Astrocyte (in vitro differentiated cells and primary cell): Measurements from ENCODE around the gene TBXAS1. TPM values are rescaled to one million over a fixed set of nuclear protein-coding genes. Genes with fewer than 3 reads are reported as not detected.
A peak's percentile ranks its signal among the peaks of the same experiment; 100 is the strongest.

Experiments used
- DNase-seq: peaks from one replicate; pipeline ENCODE4 v3.0.0-alpha.2; 2010; ENCODE audit warnings: low read depth
- FAIRE-seq: peaks from 2 replicates; lab custom pipeline; 2011; peaks lifted over from hg19 to GRCh38; lab: Jason Lieb, UNC
- H2AFZ ChIP-seq: 2 replicates; pipeline ENCODE4 v1.6.0; 2012; ENCODE audit warnings: low read depth, low read length, inconsistent platforms
- H3K27ac ChIP-seq: 2 replicates; pipeline ENCODE4 v1.5.1; 2011; ENCODE audit warnings: low read depth, low read length, inconsistent platforms
- H3K27me3 ChIP-seq: 2 replicates; pipeline ENCODE4 v1.6.0; 2011; ENCODE audit warnings: low read length, inconsistent platforms; ENCODE audit not compliant: insufficient read depth
- H3K36me3 ChIP-seq: 2 replicates; pipeline ENCODE4 v1.5.1; 2011; ENCODE audit warnings: low read length, inconsistent platforms; ENCODE audit not compliant: insufficient read depth
- H3K4me1 ChIP-seq: 2 replicates; pipeline ENCODE4 v1.5.1; 2011; ENCODE audit warnings: low read length, inconsistent platforms; ENCODE audit not compliant: insufficient read depth
- H3K4me2 ChIP-seq: 2 replicates; pipeline ENCODE4 v1.6.0; 2012; ENCODE audit warnings: low read length, inconsistent platforms
- H3K4me3 ChIP-seq: 2 replicates; pipeline ENCODE4 v1.5.1; 2011; ENCODE audit warnings: low read depth, mild to moderate bottlenecking, low read length, inconsistent platforms; ENCODE audit not compliant: insufficient read depth
- H3K79me2 ChIP-seq: 2 replicates; pipeline ENCODE4 v1.6.0; 2012; ENCODE audit warnings: mild to moderate bottlenecking, low read length, inconsistent platforms; ENCODE audit not compliant: insufficient read depth
- H3K9ac ChIP-seq: 2 replicates; pipeline ENCODE4 v1.6.0; 2012; ENCODE audit warnings: mild to moderate bottlenecking, low read length, inconsistent platforms
- H3K9me3 ChIP-seq: 2 replicates; pipeline ENCODE4 v1.5.1; 2012; ENCODE audit warnings: low read depth, mild to moderate bottlenecking, low read length, inconsistent platforms; ENCODE audit not compliant: insufficient read depth
- H4K20me1 ChIP-seq: 2 replicates; pipeline ENCODE4 v1.6.0; 2012; ENCODE audit warnings: low read length, inconsistent platforms; ENCODE audit not compliant: insufficient read depth
- H3K27ac Mint-ChIP-seq: one replicate; pipeline ENCODE4 v1.8.0; 2021; ENCODE audit warnings: mild to moderate bottlenecking, mixed read lengths; ENCODE audit not compliant: unreplicated experiment
- H3K27me3 Mint-ChIP-seq: one replicate; pipeline ENCODE4 v1.8.0; 2021; ENCODE audit warnings: low read depth, mixed read lengths; ENCODE audit not compliant: unreplicated experiment
- H3K36me3 Mint-ChIP-seq: one replicate; pipeline ENCODE4 v1.8.0; 2021; ENCODE audit warnings: low read depth, mixed read lengths; ENCODE audit not compliant: unreplicated experiment
- H3K4me1 Mint-ChIP-seq: one replicate; pipeline ENCODE4 v1.8.0; 2021; ENCODE audit warnings: low read depth, mixed read lengths; ENCODE audit not compliant: unreplicated experiment
- H3K4me3 Mint-ChIP-seq: one replicate; pipeline ENCODE4 v1.8.0; 2021; ENCODE audit warnings: mild to moderate bottlenecking, moderate library complexity, mixed read lengths; ENCODE audit not compliant: unreplicated experiment
- H3K9me3 Mint-ChIP-seq: one replicate; pipeline ENCODE4 v1.8.0; 2021; ENCODE audit warnings: mild to moderate bottlenecking, mixed read lengths; ENCODE audit not compliant: unreplicated experiment
- EZH2 ChIP-seq: IDR thresholded peaks from 2 replicates; pipeline ENCODE4 v1.6.1; 2012; ENCODE audit warnings: mild to moderate bottlenecking, low read length, inconsistent platforms; ENCODE audit not compliant: insufficient read depth
- total RNA-seq: library from RNA; stranded (reverse); gene quantifications from 2 replicates; pipeline ENCODE4 v1.2.1, GENCODE V29; 2021
- TF ChIP-seq, protein P1 (sequence below): IDR thresholded peaks from 2 replicates; pipeline ENCODE4 v1.5.1; 2011; ENCODE audit warnings: low read depth, mild to moderate bottlenecking, inconsistent platforms, low read length, moderate library complexity; ENCODE audit not compliant: insufficient read depth

The TBXAS1 gene
- total RNA-seq, 1 donor from 2014 or later, result 1.1 TPM

DNA sequence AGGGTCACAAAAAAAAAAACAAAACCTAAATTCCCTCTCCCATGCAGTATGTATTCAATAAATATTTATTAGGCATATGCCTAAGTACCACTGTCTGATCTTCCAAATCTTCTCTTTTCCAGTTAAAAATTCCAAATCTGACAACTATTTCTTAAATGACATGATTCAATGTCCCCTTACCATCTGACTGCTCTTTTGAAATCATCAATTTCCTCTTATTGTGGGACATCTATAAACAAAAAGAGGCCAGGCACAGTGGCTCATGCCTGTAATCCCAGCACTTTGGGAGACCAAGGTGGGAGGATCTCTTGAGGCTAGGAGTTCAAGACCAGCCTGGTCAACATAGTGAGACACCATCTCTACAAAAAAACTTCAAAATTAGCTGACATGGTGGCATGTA is 103.5 kb downstream of the TBXAS1 start:
- no peaks in the 10 kb centered on the region for H3K36me3 ChIP-seq
- H3K9ac ChIP-seq, result no peak overlapping the region
- H3K36me3 Mint-ChIP-seq, result no peaks in the 10 kb centered on the region
- no peaks in the 10 kb centered on the region for H3K9me3 ChIP-seq
- H3K4me1 ChIP-seq, result no peaks in the 10 kb centered on the region
- H3K27ac ChIP-seq, result no peak overlapping the region
- no peak overlapping the region for H3K4me2 ChIP-seq
- FAIRE-seq, result no peak
- H3K4me3 ChIP-seq, result no peak overlapping the region
- peaks cover 8% of the 10 kb centered on the region for H3K4me1 Mint-ChIP-seq
- no peaks in the 10 kb centered on the region for H4K20me1 ChIP-seq
- H3K79me2 ChIP-seq, result no peaks in the 10 kb centered on the region
- no peak overlapping the region for H2AFZ ChIP-seq
- DNase-seq, result no peak
- H3K27ac Mint-ChIP-seq, result no peak overlapping the region
- H3K27me3 ChIP-seq, result no peaks in the 10 kb centered on the region
- no peak for TF ChIP-seq EZH2
- TF ChIP-seq, protein P1, sequence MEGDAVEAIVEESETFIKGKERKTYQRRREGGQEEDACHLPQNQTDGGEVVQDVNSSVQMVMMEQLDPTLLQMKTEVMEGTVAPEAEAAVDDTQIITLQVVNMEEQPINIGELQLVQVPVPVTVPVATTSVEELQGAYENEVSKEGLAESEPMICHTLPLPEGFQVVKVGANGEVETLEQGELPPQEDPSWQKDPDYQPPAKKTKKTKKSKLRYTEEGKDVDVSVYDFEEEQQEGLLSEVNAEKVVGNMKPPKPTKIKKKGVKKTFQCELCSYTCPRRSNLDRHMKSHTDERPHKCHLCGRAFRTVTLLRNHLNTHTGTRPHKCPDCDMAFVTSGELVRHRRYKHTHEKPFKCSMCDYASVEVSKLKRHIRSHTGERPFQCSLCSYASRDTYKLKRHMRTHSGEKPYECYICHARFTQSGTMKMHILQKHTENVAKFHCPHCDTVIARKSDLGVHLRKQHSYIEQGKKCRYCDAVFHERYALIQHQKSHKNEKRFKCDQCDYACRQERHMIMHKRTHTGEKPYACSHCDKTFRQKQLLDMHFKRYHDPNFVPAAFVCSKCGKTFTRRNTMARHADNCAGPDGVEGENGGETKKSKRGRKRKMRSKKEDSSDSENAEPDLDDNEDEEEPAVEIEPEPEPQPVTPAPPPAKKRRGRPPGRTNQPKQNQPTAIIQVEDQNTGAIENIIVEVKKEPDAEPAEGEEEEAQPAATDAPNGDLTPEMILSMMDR, result no peak
- no peak overlapping the region for H3K4me3 Mint-ChIP-seq
- H3K9me3 Mint-ChIP-seq, result peaks cover 2% of the 10 kb centered on the region
- peaks cover 4% of the 10 kb centered on the region for H3K27me3 Mint-ChIP-seq

DNA sequence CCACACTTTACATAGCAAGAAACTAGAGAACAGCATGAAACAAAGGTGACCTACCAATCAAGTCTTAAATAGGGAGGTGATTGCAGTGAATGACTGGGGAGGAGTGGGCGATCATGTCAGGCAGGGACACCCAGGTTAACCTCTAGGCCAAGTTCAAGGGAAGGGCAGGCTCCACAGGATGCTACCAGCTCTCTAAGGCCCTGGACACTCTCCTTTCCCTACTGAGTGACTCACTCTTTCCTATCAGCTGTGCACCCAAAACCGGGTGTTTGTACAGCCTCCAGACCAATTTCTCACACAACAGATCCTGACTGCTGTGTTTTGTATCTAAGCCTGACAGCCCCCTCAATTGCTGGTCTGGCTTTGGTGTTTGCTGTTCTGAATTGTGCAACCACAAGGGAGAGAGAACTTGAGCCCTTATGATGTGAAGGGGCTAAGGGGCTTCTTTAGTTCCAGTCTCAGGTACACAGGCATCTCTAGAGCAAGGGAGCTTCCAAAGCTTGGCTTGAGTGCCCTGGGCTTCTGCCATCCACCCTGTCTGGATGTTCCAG is 107.8 kb downstream of the TBXAS1 start:
- no peak overlapping the region for H3K27ac ChIP-seq
- peaks cover 5% of the 10 kb centered on the region for H3K27me3 ChIP-seq
- no peak for FAIRE-seq
- no peaks in the 10 kb centered on the region for H3K9me3 ChIP-seq
- no peak overlapping the region for H2AFZ ChIP-seq
- Mint-ChIP-seq H3K9me3 (no peaks in the 10 kb centered on the region), H3K4me3 (no peak overlapping the region), H3K36me3 (no peaks in the 10 kb centered on the region), H3K27me3 (peaks cover 18% of the 10 kb centered on the region), H3K27ac (no peak overlapping the region), H3K4me1 (peaks cover 5% of the 10 kb centered on the region)
- no peaks in the 10 kb centered on the region for H4K20me1 ChIP-seq
- H3K4me3 ChIP-seq, result no peak overlapping the region
- H3K4me1 ChIP-seq, result no peaks in the 10 kb centered on the region
- no peak overlapping the region for H3K4me2 ChIP-seq
- H3K9ac ChIP-seq, result no peak overlapping the region
- H3K79me2 ChIP-seq, result no peaks in the 10 kb centered on the region
- H3K36me3 ChIP-seq, result no peaks in the 10 kb centered on the region
- TF ChIP-seq EZH2, result no peak
- TF ChIP-seq, protein P1, result no peak
- DNase-seq, result peak; percentile 86

DNA sequence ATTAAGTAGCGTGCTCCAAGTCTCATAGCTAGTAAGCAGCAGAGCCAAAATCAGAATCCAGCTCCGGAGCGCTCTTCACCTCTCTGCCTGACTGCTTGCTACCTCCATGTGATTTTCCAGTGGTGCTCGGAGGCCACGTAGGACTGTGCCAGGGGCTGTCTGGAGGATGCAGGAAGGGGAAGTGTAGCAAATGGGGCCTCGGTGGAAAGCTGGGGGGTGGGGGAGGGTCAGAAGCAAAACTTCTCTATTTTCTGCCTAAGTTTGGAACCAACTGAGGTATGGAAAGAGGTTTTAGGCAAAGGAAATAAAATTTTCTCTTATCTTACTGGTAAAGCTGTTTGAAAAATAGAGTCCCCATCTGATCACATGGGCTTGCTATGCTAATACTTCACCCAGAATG is 108.7 kb downstream of the TBXAS1 start:
- FAIRE-seq, result no peak
- H3K4me2 ChIP-seq, result no peak overlapping the region
- Mint-ChIP-seq H3K36me3 (no peaks in the 10 kb centered on the region), H3K4me1 (peaks cover 5% of the 10 kb centered on the region), H3K27ac (no peak overlapping the region), H3K9me3 (no peaks in the 10 kb centered on the region), H3K27me3 (peaks cover 18% of the 10 kb centered on the region), H3K4me3 (no peak overlapping the region)
- no peaks in the 10 kb centered on the region for H4K20me1 ChIP-seq
- peaks cover 5% of the 10 kb centered on the region for H3K27me3 ChIP-seq
- no peaks in the 10 kb centered on the region for H3K36me3 ChIP-seq
- no peak for TF ChIP-seq EZH2
- TF ChIP-seq, protein P1, result no peak
- no peak overlapping the region for H3K4me3 ChIP-seq
- no peak overlapping the region for H2AFZ ChIP-seq
- DNase-seq, result no peak
- no peak overlapping the region for H3K27ac ChIP-seq
- no peaks in the 10 kb centered on the region for H3K79me2 ChIP-seq
- no peaks in the 10 kb centered on the region for H3K4me1 ChIP-seq
- H3K9ac ChIP-seq, result no peak overlapping the region
- no peaks in the 10 kb centered on the region for H3K9me3 ChIP-seq
